ENCODE measurements around the gene MDM4.

GRCh38 chr1:204495078-204495753, 21.0 kb upstream of the MDM4 start:
- TF ChIP-seq POLR2AphosphoS5 (IDR thresholded peaks at IDR 0.05; ENCODE audit: low read depth, low read length) = no peak
- TF ChIP-seq, protein P1, sequence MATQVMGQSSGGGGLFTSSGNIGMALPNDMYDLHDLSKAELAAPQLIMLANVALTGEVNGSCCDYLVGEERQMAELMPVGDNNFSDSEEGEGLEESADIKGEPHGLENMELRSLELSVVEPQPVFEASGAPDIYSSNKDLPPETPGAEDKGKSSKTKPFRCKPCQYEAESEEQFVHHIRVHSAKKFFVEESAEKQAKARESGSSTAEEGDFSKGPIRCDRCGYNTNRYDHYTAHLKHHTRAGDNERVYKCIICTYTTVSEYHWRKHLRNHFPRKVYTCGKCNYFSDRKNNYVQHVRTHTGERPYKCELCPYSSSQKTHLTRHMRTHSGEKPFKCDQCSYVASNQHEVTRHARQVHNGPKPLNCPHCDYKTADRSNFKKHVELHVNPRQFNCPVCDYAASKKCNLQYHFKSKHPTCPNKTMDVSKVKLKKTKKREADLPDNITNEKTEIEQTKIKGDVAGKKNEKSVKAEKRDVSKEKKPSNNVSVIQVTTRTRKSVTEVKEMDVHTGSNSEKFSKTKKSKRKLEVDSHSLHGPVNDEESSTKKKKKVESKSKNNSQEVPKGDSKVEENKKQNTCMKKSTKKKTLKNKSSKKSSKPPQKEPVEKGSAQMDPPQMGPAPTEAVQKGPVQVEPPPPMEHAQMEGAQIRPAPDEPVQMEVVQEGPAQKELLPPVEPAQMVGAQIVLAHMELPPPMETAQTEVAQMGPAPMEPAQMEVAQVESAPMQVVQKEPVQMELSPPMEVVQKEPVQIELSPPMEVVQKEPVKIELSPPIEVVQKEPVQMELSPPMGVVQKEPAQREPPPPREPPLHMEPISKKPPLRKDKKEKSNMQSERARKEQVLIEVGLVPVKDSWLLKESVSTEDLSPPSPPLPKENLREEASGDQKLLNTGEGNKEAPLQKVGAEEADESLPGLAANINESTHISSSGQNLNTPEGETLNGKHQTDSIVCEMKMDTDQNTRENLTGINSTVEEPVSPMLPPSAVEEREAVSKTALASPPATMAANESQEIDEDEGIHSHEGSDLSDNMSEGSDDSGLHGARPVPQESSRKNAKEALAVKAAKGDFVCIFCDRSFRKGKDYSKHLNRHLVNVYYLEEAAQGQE (IDR thresholded peaks at IDR 0.05; ENCODE audit: insufficient read depth in 1 of 2, low read depth in 2 of 2, low read length in 2 of 2) = peak in 1 of 2 experiments; percentile 3; a peak in 1 of 4 replicates
